HS-5 (cell line): ENCODE measurements around the gene RNF11.

ENCODE experiments used
- DNase-seq: peaks from one replicate; pipeline ENCODE4 v3.0.0-alpha.2; 2012; ENCODE audit warnings: low read depth

The RNF11 gene

DNA sequence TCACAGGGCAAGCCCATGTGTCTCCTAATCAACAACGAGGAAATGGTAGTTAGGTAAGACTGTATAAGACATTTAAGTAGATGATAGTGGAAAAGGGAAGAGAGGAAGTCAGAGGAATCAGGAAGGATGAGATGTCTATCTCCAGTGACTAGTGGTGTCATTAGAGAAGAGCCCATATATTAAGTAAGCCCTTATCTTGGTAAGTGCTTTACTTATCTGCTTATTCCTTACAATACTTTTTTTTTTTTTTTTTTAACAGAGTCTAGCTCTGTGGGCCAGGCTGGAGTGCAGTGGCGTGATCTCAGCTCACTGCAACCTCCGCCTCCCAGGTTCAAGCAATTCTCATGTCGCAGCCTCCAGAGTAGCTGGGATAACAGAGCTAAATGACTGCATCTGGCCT, 29.5 kb downstream of the RNF11 start:
- no peak for DNase-seq

- no peak for DNase-seq
Measured at GRCh38 chr1:51266181-51266580, 30.1 kb downstream of the RNF11 start.

DNA sequence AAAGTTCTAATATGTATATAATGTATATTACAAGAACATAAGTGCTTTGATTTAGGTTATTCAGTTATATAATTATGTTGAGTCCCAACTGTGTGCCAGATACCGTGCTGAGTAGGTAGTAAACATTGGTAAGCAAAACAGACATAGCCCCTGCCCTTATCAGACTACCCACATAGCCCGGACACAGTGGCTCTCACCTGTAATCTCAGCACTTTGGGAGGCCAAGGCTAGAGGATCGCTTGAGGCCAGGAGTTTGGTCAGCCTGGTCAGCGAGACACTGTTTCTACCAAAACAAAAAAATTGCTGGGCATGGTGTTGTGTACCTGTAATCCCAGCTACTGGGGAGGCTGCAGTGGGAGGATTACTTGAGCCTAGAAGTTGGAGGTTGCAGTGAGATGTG, 30.7 kb downstream of the RNF11 start:
- DNase-seq: no peak

- DNase-seq: no peak
Measured at GRCh38 chr1:51268634-51269033, 32.6 kb downstream of the RNF11 start.

- no peak for DNase-seq
Measured at GRCh38 chr1:51270751-51271150, 34.7 kb downstream of the RNF11 start.

DNA sequence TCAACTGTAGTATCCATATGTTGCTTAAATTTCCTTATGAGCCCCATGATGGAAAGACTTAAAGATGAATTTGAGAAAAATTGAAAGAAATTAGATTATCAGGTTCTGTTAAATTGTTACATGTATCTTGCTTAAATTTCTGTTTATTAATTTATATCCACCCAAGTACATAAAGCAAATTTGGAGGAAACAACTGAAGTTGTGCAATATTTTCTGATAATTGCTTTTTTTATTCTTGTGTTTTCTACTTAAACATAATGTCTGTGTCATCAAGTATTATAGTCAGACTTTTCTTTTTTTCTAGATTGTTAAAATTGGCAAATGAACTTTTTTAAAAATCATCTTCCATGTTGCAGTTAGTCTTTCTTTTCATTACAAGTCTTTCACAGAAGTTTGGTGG, 36.8 kb downstream of the RNF11 start:
- DNase-seq: no peak

- DNase-seq: no peak
Measured at GRCh38 chr1:51274676-51275075, 38.6 kb downstream of the RNF11 start.

GRCh38 chr1:51276286-51276685, 40.2 kb downstream of the RNF11 start:
- no peak for DNase-seq

- no peak for DNase-seq
Measured at GRCh38 chr1:51280321-51280978, 44.4 kb downstream of the RNF11 start.

DNA sequence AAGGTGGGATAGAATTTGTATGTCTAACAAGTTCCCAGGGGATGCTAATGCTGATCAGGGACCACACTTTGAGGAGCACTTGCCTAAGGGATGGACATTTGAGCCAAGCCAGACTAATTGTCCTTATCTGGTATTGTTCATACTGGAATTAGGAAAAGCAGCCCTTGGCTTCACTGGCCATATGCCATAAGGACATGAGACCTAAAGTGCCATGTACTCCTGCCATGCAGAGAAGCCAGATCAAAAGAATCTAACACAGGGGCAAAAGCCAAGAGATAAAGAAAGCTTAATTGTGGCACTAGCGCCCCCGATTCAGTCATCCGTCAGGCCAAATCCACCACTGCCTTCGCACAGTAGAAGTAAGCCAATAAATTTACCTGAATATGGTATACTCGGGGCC, 45.7 kb downstream of the RNF11 start:
- no peak for DNase-seq

DNA sequence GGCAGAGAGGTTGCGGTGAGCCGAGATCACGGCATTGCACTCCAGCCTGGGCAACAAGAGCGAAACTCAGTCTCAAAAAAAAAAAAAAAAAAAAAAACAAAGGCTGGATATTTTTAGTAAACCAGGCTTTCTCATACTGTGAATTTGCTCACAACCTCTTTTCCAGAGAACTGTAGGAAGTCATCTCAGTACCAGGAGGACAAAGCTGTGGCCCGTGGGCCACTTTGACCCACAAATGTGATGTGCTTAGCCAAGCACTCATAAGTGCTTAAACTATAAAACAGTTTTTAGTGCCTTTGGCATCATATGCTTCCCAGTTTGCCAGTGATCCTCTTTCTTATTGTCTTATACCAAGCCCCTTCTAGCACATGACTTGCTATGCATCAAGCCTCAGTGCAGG, 46.5 kb downstream of the RNF11 start:
- DNase-seq: no peak

DNA sequence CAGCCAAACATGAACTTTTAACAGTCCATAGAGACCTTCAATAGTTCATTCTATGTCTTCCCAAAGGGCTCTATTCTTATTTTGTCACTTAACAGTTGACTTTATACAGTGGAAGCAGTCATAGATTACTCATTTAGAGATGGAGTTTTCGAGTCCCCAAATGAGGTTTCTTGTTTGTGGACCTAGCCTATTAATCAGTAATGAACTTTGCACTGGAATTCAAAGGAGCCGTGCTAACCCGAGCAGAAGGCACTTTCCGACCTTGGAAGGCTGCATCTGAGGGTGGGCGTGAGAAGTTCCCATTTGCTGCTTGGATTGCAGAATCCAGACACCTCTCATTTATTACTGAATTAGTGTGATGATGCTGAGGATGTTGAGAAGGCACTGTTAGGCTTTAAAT, 47.9 kb downstream of the RNF11 start:
- no peak for DNase-seq

DNA sequence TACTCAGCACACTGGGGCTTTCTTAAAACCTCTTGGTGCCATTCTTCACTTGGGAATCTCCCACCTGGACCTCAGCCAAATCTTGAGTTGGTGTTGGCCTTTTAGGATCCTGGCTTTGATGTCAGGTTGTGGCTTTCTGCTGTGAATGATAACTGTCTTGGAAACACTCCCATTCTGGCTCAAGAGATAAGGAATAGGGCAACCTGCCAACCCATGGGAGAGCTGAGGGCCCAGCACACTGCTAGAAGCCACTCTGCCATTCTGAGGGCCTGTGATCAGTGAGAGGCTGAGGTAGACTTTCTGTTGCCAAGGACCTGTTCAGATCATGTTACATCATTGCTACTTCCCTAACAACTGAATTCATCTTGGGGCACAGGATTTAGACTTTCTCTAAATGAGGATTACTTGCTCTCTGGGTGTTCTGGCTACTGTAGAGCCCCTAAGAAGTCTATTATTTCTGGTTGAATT, 48.4 kb downstream of the RNF11 start:
- DNase-seq: no peak

DNA sequence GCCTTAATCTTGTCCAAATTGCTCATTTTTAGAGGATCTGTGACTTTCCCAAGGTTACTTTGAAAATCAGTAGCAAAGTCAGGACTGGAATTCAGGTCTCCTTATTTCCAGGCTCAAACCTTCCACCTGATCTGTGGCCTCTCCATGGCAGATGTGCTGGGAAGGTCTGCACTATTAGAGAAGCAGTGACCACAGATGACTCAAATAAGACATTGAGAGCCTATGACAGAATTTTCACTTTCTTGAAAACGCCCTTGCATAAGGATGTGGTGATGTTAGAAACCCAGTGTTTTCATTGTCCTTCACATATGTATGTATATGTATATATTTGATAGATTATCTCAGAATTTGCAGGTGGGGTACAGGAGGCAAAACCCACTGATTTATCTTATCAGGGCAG, 49.0 kb downstream of the RNF11 start:
- no peak for DNase-seq

DNA sequence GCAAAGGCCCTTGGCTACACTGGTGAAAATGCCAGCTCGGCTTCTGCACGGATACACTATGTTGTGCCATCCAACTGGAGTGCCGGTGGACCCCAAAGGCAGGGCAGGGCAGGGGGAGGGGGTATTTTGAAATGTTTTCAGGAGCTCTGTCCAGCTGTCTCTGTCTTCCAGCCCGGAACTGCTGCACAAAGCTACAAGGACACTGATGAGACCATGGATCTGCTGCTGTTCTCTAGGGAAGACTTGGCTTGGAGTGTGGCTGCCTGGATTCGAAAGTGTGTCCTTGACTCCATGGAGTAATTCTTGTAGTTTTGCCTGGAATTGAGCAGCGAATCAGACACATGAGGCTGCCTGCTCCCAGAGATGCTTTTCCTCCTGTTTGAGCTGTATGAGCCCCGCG, 51.9 kb downstream of the RNF11 start:
- no peak for DNase-seq

DNA sequence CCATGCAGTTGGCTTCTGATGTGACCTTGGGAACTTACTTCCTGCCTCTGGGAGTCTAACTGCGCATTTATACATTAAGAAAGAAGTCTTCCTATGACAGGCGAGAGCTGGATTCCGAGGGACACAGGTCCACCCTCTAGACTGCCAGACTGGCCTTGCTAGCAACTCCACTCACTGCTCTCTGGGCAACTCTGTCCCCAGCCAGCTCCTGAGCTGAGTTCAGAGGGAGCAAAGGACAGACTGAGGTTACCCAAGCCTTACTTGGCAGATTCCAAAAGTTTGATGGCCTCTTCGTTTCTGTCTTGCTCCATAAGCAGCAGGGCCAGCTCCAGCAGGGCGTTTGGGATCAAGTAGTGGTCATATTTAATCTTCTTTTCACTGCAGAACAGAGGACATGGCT, 52.5 kb downstream of the RNF11 start:
- no peak for DNase-seq

DNA sequence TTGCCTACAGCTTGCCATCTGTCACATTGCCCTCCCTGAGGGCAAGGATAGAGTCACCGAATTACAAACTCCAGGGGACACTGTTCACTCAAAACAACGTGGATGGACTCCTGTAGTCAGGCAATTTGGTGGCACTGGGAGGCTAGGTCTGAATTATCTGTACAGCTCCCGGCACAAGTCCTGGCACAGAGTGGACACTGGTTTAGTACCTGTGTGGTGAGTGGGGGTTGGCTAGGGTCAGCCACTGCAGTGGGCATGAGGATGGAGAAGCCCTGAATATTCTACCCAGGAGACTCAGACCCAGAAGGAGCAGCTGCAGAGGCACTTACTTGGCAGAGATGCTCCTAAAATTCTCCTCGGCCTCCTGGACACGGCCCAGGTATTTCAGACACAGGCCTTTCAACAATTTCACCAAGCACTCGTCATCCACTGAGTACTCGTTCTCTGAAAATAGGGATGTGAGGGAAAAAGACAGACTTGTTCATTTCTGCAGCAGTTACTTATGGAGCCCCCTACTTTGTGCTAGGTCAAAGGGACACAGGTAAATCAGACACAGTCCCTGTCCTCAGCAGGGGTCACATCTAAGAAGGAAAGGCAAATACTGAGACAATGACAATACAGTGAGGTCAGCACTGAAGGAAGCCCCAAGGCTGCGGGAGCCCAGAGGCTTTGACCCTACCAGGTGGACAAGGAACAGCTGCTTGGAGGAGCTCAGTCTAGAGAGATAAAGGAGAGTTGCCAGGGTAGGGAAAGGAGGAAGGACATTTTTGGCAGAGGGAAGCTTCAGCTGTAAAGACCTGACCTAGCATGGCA, 53.8 kb downstream of the RNF11 start:
- DNase-seq: no peak

DNA sequence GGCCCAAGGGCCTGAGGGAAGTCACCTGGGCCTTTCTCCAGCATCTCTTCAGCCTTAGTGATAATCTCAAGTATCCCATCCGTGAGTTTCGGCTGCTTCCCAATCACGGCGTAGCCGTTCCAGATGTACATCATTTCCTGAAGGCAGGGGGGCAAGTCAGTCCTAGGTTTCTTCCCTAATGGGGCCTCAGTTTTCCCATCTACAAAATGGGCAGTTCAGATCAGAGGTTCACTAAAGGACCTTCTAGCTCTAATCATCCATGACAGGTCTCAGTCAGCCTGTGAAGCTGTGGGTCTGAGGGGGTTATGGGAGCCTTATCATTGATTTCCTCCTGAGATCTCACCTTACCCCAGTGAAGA, 54.4 kb downstream of the RNF11 start:
- DNase-seq: no peak

DNA sequence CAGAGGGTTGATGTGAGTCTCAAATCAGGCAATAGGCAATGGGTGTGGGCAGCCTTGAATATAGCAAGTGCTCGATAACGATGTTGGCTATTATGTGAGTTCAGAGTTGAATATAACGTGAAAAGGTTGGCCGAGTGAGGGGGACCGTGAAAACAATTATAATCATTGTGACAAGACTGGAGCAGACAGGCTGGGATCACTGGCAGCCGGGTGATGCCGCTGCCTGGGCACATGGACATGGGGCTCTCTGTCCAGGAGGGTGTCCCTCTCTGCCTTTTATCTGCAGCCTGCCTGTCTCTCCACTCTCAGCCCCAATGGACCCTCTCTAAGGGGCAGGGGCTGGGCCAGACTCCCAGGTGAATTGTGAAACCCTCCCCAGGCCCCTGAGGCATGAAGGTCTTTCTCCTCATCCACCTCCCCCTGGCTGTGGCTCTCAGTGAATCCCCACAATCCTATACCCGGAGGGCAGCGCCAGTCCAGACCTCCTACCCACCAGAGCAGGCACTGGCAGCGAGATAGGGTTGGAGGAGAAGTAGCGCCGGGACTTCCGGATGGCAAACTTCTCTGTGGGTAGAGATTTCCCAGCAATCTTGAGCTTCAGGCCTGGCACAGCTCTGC, 57.9 kb downstream of the RNF11 start:
- DNase-seq: no peak

DNA sequence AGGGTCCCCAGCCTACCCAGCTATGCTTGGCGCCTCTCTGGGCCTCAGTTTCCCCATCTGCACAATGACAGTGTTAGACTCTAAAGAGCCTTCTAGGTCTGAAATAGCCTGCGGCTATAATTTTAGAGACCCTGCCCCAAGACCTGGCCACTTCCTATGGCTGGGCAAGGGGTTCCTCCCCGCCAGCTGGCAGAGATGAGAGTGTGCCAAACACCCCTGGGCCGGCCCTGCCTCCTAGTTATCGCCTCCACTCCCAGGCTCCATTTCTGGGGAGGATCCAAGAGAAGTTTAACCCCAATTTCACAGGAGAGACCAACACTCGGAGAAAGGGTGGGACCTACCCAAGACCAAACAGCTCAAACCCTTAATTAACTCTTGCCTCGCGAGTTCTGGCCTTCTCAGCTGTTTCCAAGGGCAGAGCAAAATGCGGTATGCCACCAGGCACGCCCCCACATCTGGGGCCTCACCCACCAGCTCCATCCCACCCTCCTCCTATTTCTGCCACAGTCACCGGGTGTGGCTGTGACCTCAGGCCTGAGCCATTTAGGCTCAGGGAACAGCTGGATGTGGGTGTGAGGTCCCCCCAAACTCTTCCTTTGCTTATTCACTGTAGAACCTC, 58.6 kb downstream of the RNF11 start:
- DNase-seq: no peak

DNA sequence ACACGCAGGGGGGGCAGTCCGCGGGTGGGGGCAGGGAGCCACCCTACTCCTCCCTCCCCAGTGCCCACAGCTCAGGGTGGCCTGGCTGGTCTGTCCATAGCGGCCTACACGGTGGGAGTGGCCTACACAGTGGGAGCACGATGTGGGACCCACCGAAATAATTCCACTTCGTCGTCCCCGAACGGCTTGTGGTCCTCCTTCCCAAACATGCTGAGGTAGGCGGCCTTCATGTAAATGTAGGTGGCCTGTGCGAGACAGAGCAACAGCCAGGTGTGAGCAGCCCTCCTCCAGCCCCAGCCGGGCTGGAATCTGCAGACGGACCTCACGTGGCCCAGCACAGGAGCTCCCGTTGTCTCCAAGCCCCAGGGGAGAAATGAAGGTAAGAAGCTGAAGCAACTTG, 59.9 kb downstream of the RNF11 start:
- DNase-seq: no peak

- peak; percentile 44 for DNase-seq
Measured at GRCh38 chr1:51296383-51297357, 60.6 kb downstream of the RNF11 start.
